GM12801 (cell line): ENCODE results near the gene CSAD.

Experiments
- TF ChIP-seq, protein P1 (sequence below): IDR thresholded peaks from one replicate; pipeline ENCODE4 v1.5.1; 2011; ENCODE audit warnings: control low read depth; ENCODE audit not compliant: insufficient read length; ENCODE audit errors: extremely low read depth

Gene CSAD

GRCh38 chr12:53220694-53221202, 40.0 kb upstream of the CSAD start:
- TF ChIP-seq, protein P1, sequence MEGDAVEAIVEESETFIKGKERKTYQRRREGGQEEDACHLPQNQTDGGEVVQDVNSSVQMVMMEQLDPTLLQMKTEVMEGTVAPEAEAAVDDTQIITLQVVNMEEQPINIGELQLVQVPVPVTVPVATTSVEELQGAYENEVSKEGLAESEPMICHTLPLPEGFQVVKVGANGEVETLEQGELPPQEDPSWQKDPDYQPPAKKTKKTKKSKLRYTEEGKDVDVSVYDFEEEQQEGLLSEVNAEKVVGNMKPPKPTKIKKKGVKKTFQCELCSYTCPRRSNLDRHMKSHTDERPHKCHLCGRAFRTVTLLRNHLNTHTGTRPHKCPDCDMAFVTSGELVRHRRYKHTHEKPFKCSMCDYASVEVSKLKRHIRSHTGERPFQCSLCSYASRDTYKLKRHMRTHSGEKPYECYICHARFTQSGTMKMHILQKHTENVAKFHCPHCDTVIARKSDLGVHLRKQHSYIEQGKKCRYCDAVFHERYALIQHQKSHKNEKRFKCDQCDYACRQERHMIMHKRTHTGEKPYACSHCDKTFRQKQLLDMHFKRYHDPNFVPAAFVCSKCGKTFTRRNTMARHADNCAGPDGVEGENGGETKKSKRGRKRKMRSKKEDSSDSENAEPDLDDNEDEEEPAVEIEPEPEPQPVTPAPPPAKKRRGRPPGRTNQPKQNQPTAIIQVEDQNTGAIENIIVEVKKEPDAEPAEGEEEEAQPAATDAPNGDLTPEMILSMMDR = no peak

GRCh38 chr12:53219956-53220693, 39.4 kb upstream of the CSAD start:
- TF ChIP-seq, protein P1 = no peak

- TF ChIP-seq, protein P1 = no peak
Observed at GRCh38 chr12:53219292-53219955, 38.7 kb upstream of the CSAD start.

DNA sequence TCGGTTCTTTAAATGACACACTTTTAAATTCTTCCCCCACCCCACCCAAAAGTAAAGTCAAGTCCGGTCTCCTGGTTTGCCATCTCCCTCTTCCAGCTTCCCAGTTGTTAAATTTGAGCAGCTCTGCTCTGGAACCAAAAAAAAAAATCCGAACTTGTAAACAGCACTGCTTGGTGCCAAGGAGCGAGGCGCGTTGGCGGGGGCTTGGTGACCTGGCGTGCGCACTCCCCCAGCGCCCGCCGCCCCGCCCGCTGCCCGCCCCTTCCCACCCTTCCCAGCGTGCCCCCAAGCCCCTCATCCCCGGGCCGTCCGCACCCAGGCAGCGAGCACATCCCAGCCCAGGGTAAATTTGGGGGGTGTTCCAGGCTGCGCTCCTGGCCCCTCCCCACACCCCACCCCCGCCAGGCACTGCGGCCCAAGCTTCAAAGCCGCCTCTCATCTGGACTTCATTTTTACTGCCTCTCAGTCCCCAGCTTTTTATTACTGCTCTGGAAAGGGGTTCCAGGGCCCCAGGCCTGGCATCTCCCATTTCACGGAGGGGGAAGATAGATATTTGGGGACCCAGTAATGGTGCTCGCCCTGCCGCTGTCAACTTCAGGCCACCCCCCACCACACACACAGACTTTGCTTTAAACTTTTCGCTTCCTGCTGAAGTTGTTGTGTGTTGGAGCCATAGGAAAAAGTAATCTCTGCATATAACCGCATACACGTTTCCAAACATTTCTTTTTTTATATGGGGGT, 38.0 kb upstream of the CSAD start:
- TF ChIP-seq, protein P1 = no peak

DNA sequence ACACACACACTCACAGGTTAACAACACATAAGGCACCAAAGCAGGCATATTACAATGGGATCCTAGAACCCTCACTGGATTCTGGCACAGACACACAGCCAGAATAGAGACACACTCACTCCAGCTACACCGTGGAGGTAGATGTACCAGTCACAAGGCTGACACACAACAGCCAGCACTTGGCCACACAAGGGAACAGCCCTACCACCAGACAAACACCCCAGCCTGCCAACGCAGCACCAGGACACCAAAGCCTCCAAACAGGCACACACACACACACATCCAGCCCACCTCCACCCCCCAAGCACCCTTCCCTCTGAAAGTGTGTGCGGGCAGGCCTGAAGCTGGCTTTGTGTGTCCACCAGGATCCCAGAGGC, 37.2 kb upstream of the CSAD start:
- TF ChIP-seq, protein P1 = no peak

DNA sequence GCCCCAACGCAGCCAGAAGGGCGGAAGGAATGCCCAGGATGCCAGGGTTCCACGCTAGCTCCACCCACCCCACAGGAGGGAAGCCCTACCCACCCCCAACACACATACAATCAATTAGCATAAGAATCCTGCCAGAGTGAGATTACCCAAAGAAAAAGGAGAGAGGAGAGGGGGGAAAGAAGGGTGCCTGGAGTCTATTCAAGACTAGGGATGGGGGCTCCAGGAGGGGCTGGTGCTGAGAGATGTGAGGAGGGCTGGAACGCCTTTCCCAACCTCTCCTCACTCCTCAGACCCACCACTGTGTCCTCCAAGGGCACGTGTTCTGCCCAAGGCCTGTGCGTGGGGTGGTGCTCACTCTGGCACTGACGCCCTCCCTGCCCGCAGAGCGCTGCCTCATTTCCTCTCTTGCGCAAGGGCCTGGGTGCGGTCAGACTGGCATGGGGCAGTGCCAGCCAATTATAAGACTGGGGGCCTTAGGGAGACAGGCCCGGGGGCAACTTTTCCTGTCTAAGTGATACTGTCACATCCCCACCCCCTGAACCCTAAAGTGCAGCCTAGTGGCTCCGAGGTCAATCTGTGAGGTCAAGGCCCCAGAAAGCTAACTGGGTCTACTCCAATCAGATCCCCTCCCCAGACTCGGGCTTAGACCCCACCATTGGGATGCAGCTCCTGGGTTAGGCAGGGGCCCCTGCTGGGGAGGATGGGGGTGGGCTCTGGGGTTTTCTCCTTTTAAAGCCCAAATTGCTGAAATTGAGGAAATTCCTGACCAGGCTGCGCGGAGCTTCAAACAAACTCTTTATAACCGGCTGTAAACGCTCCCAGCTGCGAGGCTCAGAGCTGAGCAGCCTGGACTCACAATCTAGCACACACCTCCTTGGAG, 36.6 kb upstream of the CSAD start:
- TF ChIP-seq, protein P1 = no peak
